Measurements from ENCODE around the gene B4GALT6. TPM values are rescaled to one million over a fixed set of nuclear protein-coding genes. Genes with fewer than 3 reads are reported as not detected.

The B4GALT6 gene
- total RNA-seq, 1 experiment from 2014 or later: 22.0 TPM

- H3K27ac Mint-ChIP-seq (ENCODE audit: unreplicated experiment): no peak overlapping the region
- BruUV-seq (replicated peaks): no TSS peak
- no peaks in the 10 kb centered on the region for H3K4me1 Mint-ChIP-seq (ENCODE audit: low read depth, unreplicated experiment)
- CTCF ChIA-PET: no interaction called here
- DNase-seq: no peak
- TF ChIP-seq CTCF (IDR thresholded peaks at IDR 0.05; ENCODE audit: unreplicated experiment): no peak
- intact Hi-C loops (cut with micrococcal nuclease; ENCODE audit: unreplicated experiment): no loop called here
- no peaks in the 10 kb centered on the region for H3K9me3 Mint-ChIP-seq (ENCODE audit: low read depth, unreplicated experiment)
- no peak overlapping the region for H3K4me3 Mint-ChIP-seq (ENCODE audit: low read depth, unreplicated experiment)
- H3K36me3 Mint-ChIP-seq (ENCODE audit: insufficient read depth, unreplicated experiment): no peaks in the 10 kb centered on the region
- H3K27me3 Mint-ChIP-seq (ENCODE audit: unreplicated experiment): no peaks in the 10 kb centered on the region
Measured at GRCh38 chr18:31583185-31583854, 101.1 kb downstream of the B4GALT6 start.

GRCh38 chr18:31581498-31582197 is 102.7 kb downstream of the B4GALT6 start:
- no peaks in the 10 kb centered on the region for H3K27me3 Mint-ChIP-seq (ENCODE audit: unreplicated experiment)

GRCh38 chr18:31579375-31579774 is 105.0 kb downstream of the B4GALT6 start:
- no peak for DNase-seq

More at GRCh38 chr18:31581498-31582197, 102.7 kb downstream of the B4GALT6 start:
- CTCF ChIA-PET: no interaction called here
- H3K4me1 Mint-ChIP-seq (ENCODE audit: low read depth, unreplicated experiment): no peaks in the 10 kb centered on the region
- no peak overlapping the region for H3K27ac Mint-ChIP-seq (ENCODE audit: unreplicated experiment)
- H3K36me3 Mint-ChIP-seq (ENCODE audit: insufficient read depth, unreplicated experiment): no peaks in the 10 kb centered on the region
- TF ChIP-seq CTCF (IDR thresholded peaks at IDR 0.05; ENCODE audit: unreplicated experiment): no peak
- no peaks in the 10 kb centered on the region for H3K9me3 Mint-ChIP-seq (ENCODE audit: low read depth, unreplicated experiment)
- no peak overlapping the region for H3K4me3 Mint-ChIP-seq (ENCODE audit: low read depth, unreplicated experiment)
- no peak for DNase-seq
- BruUV-seq (replicated peaks): no TSS peak
- intact Hi-C loops (cut with micrococcal nuclease; ENCODE audit: unreplicated experiment): no loop called here

GRCh38 chr18:31578126-31578525 is 106.3 kb downstream of the B4GALT6 start:
- DNase-seq: no peak
- Mint-ChIP-seq H3K4me1 (ENCODE audit: low read depth, unreplicated experiment) (no peaks in the 10 kb centered on the region), H3K4me3 (ENCODE audit: low read depth, unreplicated experiment) (no peak overlapping the region), H3K27me3 (ENCODE audit: unreplicated experiment) (no peaks in the 10 kb centered on the region), H3K9me3 (ENCODE audit: low read depth, unreplicated experiment) (no peaks in the 10 kb centered on the region), H3K36me3 (ENCODE audit: insufficient read depth, unreplicated experiment) (no peaks in the 10 kb centered on the region), H3K27ac (ENCODE audit: unreplicated experiment) (no peak overlapping the region)
- no peak for TF ChIP-seq CTCF (IDR thresholded peaks at IDR 0.05; ENCODE audit: unreplicated experiment)
- CTCF ChIA-PET: no interaction called here
- intact Hi-C loops (cut with micrococcal nuclease; ENCODE audit: unreplicated experiment): no loop called here
- no TSS peak for BruUV-seq (replicated peaks)

More at GRCh38 chr18:31579375-31579774, 105.0 kb downstream of the B4GALT6 start:
- no peak overlapping the region for H3K4me3 Mint-ChIP-seq (ENCODE audit: low read depth, unreplicated experiment)
- no TSS peak for BruUV-seq (replicated peaks)
- intact Hi-C loops (cut with micrococcal nuclease; ENCODE audit: unreplicated experiment): no loop called here
- CTCF ChIA-PET: no interaction called here
- H3K4me1 Mint-ChIP-seq (ENCODE audit: low read depth, unreplicated experiment): no peaks in the 10 kb centered on the region
- H3K27ac Mint-ChIP-seq (ENCODE audit: unreplicated experiment): no peak overlapping the region
- no peaks in the 10 kb centered on the region for H3K27me3 Mint-ChIP-seq (ENCODE audit: unreplicated experiment)
- no peaks in the 10 kb centered on the region for H3K9me3 Mint-ChIP-seq (ENCODE audit: low read depth, unreplicated experiment)
- TF ChIP-seq CTCF (IDR thresholded peaks at IDR 0.05; ENCODE audit: unreplicated experiment): no peak
- H3K36me3 Mint-ChIP-seq (ENCODE audit: insufficient read depth, unreplicated experiment): no peaks in the 10 kb centered on the region
